ENCODE measurements around the gene ZYG11A. TPM values are rescaled to one million over a fixed set of nuclear protein-coding genes. Genes with fewer than 3 reads are reported as not detected.
A peak's percentile ranks its signal among the peaks of the same experiment; 100 is the strongest.

The ZYG11A gene
- total and polyA plus RNA-seq, 4 donors = 0.38 to 1.8 (median 0.76) TPM

GRCh38 chr1:52920791-52921291 lies 78.3 kb downstream of the ZYG11A start:
- no peaks in the 10 kb centered on the region for H3K27me3 ChIP-seq (ENCODE audit: control insufficient read depth in 4 of 4, insufficient read depth in 4 of 4, low read length in 3 of 4)
- peak overlapping the region; percentile 93 to 94 for H3K27ac ChIP-seq (ENCODE audit: low read depth in 1 of 2, low read length in 2 of 2)
- peak overlapping the region; percentile 68 to 81 (median 69) for H3K4me3 ChIP-seq (ENCODE audit: low read depth in 1 of 3, low read length in 3 of 3)
- H3K36me3 ChIP-seq (ENCODE audit: control insufficient read depth in 4 of 4, insufficient read depth in 3 of 4, low read depth in 1 of 4, low read length in 3 of 4) = no peaks in the 10 kb centered on the region
- H3K4me1 ChIP-seq (ENCODE audit: control insufficient read depth in 4 of 4, insufficient read depth in 4 of 4, low read length in 3 of 4) = peaks cover 8 to 61% (median 41%) of the 10 kb centered on the region in 4 donors
- DNase-seq (ENCODE audit: low spot score) = no peak
- WGBS = 13% methylated on average over 35 of the region's 35 CpGs
- no peaks in the 10 kb centered on the region for H3K9me3 ChIP-seq (ENCODE audit: control insufficient read depth in 4 of 4, low read length in 3 of 4)
- peak overlapping the region; percentile 73 to 90 for H3K9ac ChIP-seq (ENCODE audit: low read depth in 1 of 2, low read length in 2 of 2)
- TF ChIP-seq HNF4G (IDR thresholded peaks at IDR 0.05) = peak; percentile 93
- TF ChIP-seq REST (IDR thresholded peaks at IDR 0.05) = peak; percentile 35
- TF ChIP-seq FOXA2 (IDR thresholded peaks at IDR 0.05) = no peak
- no peak for TF ChIP-seq EGR1 (IDR thresholded peaks at IDR 0.05; ENCODE audit: low read depth in 2 of 2)
- peak; percentile 77 for TF ChIP-seq SP1 (IDR thresholded peaks at IDR 0.05)
- TF ChIP-seq ATF3 (IDR thresholded peaks at IDR 0.05) = no peak
- TF ChIP-seq ZBTB33 (IDR thresholded peaks at IDR 0.05) = no peak
- TF ChIP-seq YY1 (IDR thresholded peaks at IDR 0.05) = peak; percentile 37
- no peak for TF ChIP-seq MAX (IDR thresholded peaks at IDR 0.05)
- peak in 1 of 2 donors; percentile 36 for TF ChIP-seq JUND (IDR thresholded peaks at IDR 0.05)
- no peak for TF ChIP-seq CTCF (IDR thresholded peaks at IDR 0.05; ENCODE audit: low read depth, low read length, missing input control)
- TF ChIP-seq HNF4A (conservative IDR thresholded peaks at IDR 0.05) = peak; percentile 90 to 96
- TF ChIP-seq RXRA (IDR thresholded peaks at IDR 0.05) = peak; percentile 86 to 89
- no peak for TF ChIP-seq GABPA (IDR thresholded peaks at IDR 0.05 in 1 of 2, conservative IDR thresholded peaks at IDR 0.05 in 1 of 2)
- TF ChIP-seq FOXA1 (IDR thresholded peaks at IDR 0.05) = no peak
- TF ChIP-seq RAD21 (IDR thresholded peaks at IDR 0.05) = peak in 1 of 2 donors; percentile 49
- peak; percentile 49 for TF ChIP-seq NR2F2 (IDR thresholded peaks at IDR 0.05)
- TF ChIP-seq TAF1 (conservative IDR thresholded peaks at IDR 0.05) = peak; percentile 86

All from liver (tissue), 9 donors.